ENCODE results near the gene NEB.
"Not testable (repeated sequence)": the region's sequence is repeated elsewhere in the genome, so short reads cannot be mapped to it uniquely, and the experiment has no call there.

Gene NEB

DNA sequence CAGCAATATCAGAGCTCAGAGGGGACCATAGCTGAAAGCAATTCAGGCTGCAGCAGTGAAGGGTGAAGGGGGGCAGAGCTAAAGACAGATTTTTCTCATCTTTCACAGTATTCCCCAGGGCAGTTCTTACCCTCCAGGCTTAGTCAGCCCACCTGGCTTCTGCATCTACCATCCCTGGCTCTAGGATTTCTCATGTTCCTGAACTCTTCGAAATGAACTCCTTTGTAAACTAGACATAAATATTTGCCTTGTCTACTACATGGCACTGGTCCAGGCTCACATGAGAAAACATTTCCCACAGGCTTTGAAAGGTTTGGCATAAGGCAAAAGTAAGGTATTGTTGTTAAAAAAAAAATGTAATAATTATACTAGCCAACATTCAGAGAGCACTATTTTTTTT, 23.6 kb upstream of the NEB start:
- no peak for DNase-seq (ENCODE audit: low read depth)

DNA sequence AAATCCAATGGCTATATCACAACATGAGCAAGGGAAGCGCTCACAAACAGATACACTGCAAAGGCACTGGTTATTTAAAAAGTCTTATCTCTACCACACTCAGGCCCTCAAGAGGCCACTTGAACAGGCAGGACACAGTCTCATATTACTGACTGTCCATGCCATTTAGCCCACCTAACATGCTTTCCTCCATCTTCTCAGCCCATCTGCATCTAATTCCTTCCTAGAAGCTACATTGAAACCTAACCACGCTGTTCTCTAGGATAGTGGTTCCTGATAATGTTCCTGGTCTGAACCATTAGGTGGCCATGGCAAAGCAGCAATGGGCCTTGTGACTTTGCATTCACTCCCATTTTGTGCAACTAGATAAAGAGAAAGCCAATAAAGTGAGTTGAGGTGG, 22.5 kb upstream of the NEB start:
- no peak for DNase-seq (ENCODE audit: low read depth)

DNA sequence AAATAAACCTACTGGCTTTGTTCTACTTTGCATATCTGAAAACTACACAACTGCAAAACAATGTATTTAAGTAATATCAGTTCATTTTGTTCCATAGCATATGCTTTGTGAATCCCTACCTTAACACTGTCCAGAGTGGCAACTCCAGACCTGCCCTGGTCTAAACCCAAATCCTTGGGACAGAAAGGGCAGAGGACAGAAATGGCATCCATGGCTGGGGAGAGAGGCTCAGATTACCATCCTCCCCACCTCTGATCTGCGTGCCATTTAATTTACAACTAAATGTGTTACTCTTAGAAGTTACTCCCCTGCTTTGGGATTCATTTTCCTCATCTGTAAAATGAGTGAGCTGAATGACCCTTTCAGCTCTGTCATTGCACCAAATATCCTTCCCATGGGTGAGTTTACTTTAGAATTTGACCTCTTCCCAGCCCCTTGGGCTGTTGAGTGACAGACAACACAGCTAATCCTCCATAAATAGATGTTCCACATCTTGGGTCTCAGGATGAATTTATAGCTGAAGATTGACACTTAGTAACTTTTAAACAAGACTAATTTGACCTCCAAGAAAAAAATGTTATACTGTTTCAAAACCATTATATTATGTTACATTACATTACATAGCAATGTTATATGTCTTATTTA, 20.1 kb upstream of the NEB start:
- no peak for DNase-seq (ENCODE audit: low read depth)

DNA sequence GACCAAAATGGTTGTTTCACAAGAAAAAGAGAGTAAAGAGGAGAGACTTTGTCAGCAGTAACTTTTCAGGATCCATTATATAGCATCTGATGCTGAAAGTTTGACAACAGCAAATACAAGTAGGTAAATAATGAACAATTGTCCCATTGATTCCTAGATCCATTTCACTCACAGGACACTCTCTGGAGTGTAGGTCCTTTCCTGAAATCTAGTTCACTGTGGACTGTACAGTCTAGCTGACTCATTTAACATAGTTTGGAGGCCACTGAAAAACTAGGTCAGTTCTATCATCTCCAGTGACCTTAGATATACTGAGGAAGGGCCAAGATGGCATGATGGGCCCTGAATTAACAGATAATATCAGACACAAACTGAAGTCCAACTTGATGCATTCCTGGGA, 19.3 kb upstream of the NEB start:
- DNase-seq (ENCODE audit: low read depth) = no peak

DNA sequence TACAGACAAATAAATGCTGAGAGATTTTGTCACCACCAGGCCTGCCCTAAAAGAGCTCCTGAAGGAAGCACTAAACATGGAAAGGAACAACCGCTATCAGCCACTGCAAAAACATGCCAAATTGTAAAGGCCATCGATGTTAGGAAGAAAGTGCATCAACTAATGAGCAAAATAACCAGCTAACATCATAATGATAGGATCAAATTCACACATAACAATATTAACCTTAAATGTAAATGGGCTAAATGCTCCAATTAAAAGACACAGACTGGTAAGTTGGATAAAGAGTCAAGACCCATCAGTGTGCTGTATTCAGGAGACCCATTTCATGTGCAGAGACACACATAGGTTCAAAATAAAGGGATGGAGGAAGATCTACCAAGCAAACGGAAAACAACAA, 11.0 kb upstream of the NEB start:
- DNase-seq (ENCODE audit: low read depth) = not testable (repeated sequence)

DNA sequence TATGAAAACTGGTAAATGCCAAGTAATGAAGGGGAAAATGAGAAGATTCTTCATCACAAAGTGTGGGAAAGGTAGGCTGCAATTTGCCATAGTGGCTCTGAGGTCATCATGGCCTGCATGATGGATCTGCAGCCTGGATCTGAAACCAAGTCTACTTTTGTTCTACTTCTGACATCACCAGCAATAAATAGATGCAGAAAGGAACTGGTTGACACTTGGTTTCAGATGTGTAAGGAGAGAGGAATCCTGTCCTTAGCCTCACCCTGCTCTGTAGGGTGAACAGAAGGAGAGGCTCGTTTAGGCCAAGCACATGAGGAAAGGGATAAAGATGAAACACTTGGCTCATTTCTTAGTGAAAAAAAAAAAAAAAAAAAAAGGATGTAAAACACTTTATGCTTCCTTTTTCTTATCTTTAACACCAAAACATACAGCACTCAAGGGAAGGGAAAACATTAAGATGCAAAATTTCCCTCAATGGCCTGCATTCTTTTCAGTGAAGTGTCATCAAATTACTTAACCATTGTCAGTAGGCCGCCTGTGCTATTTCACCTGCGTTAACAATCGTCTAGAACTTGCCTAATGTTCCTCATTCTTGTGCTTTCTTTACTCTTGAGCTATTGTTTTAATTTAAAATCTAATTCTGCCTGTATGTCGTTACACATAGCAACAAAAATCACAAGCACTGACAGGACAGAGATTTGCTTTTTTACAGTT, 3.9 kb downstream of the NEB start:
- DNase-seq (ENCODE audit: low read depth) = peak; percentile 11

DNA sequence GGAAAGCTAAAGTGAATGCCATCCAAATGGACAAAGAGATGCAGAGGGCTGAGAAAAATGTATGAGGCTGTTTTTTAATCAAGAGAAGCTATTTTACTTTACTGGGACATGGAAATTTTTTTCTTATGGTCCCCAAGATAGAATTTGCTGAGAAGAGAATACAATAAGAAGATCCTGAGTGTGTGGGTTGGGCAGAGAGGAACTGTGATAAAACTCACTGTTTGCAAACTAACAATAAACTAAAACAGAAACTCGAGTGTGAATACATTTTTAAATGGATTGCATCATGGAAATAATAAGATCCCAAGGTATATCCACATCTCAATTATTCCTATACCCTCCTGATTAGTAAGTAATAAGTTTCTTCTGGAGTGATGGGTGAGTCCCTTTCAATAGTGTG, 4.4 kb downstream of the NEB start:
- DNase-seq (ENCODE audit: low read depth) = no peak

DNA sequence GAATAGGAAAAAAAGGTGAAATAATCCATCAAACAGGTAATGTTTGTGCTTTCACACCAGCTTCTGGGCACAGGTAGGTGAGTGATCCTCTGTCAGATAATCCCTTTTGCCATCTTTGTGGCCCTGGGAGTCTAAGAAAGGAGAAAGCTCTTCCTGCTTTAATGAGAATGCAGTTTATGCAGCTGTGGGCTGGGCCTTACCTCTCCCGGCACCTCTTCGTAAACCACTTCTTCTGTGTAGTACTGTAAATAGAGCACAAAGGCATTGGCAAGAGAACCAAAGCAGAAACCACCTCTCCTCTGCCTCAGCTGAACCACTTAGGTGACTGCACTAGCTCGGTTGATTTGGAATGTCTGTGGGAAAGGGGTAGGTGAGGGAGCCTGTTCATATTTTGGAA, 4.9 kb downstream of the NEB start:
- no peak for DNase-seq (ENCODE audit: low read depth)

DNA sequence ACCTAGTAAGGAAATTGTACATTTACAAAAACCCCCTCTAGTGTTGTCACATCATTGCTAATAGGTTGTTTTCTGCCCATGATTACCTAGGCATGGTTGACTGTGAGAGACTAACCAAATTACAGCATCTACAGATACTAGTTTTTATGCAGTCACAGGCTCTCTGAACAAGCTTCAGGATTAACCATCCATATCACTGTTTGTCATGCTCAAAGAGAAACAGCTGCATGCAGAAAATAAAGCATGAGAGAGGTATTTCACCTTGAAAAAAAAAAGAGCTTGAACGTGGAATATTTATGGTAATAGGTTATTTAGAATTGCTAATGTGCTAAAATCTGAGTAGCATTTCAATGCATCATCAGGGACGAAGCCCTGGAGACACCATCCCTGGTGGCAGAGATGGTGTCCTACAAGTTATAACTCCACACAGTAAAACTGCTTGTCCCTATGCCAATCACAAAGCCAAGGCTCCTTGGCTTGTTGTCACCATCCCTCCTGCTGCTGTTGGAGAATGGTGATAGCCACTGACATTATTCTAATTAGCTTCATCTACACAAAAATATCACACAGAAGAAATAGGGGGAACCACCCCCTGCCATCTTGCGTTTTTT, 5.4 kb downstream of the NEB start:
- no peak for DNase-seq (ENCODE audit: low read depth)

DNA sequence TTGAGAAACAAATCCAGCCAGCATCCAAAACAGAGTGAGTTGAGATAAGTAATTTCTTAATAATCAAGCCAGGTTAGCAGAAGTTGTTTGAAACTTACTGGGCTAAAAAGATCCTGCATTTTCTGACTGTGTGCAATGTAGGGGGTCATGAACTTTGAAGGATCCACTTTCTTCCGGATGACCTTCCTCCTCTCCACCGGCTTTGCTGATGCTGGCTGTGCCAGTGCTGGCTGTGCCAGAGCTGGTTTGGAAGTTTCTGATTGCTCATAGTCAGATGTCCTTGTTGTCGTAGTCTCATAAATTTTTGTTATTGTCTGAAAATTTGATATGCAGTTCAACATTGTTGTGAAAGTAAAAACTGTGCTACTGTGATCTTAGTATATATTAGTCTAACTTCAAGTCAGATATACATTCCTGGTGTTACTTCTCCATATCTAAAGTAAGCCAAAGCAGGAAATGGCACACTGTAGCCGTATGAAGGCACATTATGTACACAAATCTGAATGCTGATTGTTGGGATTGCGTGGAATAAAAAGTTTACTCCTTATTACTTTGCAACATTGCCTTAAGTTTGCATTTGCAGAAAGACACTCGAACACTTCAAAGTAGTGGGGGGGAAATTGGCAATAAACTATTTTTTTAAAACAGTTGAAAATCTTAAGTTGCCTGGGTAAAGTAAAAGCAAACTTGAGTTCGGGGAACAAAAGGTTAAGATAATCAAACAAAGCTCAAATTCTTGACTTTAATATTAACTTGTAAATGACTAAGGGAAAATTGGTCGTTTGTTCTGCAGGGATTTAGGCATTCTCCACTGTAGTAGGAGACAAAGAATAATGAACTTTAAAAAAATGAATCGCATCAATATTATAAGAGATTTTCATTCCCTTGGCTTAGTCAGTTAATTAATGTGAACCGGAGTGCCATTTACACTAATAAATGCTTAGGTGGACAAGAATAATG, 6.4 kb downstream of the NEB start:
- DNase-seq (ENCODE audit: low read depth) = no peak

DNA sequence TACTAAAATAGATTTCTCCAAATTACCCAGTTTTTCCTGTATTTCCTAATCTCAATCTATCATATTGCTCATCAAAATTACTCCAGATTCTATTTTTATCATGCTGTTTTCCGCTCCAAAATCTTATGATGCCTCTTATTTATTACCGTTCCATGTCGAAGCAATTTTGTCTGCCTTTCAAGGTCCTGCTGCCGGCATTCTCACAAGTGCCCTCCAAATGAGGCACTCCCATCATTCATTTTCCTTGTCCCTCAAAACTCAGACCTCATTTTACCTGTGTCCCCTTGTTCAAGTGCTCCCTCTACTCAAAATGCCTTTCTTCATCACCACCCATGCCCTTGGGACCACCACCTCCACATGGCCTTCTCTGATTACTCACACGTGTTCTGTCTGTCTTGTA, 13.1 kb downstream of the NEB start:
- DNase-seq (ENCODE audit: low read depth) = no peak

DNA sequence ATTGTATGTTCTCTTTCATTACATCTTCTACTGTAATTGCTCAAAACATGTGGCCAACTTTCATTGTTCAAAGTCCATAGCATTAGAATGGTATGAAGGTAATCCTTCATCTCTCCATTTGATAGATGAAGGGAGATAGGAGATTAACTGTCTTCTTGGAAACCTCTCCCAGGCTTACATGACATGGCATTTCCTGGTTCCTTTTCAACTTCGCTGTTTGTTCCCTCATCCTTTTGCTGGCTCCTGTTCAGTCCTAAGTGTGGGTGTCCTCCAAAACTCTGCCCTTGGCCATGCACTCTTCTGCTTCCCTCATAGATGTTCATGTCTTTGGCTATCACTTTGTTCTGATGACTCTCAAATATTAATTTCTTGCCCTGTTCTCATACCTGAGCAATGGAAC, 13.8 kb downstream of the NEB start:
- no peak for DNase-seq (ENCODE audit: low read depth)

DNA sequence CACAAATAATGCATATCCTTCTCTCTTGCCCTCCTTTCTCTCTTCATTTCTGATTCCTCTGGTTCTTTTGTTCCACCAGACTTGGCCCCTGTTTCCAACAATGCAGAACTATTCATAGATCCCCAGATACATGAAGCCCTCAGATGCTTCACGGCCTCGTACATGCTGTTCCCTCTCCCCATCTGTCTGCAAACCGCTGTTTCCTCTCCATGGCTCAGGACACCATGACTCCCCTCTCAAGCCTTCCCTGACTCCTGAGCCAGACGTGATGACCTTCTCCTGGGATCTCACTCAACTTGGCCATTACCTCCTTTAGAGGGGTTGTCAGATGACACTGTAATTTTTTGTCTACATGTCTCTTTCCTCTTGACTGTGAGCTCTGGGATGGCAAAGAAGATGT, 15.5 kb downstream of the NEB start:
- DNase-seq (ENCODE audit: low read depth) = no peak

DNA sequence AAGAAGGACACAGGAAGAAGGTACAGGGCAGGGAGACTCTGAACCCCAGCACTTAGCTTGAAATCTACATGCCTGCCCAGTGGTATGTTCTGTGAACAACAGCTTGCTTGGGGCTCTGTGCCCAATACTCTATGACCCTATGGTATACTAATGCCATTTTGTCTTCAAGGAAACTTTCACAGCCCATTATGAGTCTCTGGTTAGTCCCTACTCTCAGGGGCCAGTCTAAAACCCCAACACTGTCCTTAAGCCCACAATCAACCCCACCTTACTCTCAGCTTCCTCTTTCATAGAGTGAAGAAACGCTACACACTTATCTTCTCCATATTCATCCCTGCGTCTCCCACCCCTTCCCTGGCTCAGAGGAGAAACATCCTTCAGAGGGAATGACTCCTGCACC, 16.0 kb downstream of the NEB start:
- no peak for DNase-seq (ENCODE audit: low read depth)

DNA sequence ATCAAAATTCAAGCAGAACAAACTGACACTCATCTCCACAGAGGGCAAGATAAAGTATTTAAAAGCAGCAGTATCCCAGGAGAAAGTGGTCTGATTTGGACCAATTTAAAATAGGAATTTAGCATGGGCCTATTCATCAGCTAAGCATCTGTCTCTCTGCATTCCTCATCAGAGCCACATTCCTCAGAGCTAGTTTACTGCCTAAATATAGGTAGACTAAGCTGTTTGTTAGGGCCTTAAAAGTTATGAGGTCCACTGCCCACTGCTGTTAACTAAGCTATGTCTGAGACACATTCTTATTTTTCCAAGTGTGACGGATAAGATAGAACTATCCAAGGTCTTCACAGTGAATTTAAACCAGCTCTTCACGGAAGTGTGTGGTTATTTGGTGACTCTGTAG, 17.6 kb downstream of the NEB start:
- DNase-seq (ENCODE audit: low read depth) = peak; percentile 63

DNA sequence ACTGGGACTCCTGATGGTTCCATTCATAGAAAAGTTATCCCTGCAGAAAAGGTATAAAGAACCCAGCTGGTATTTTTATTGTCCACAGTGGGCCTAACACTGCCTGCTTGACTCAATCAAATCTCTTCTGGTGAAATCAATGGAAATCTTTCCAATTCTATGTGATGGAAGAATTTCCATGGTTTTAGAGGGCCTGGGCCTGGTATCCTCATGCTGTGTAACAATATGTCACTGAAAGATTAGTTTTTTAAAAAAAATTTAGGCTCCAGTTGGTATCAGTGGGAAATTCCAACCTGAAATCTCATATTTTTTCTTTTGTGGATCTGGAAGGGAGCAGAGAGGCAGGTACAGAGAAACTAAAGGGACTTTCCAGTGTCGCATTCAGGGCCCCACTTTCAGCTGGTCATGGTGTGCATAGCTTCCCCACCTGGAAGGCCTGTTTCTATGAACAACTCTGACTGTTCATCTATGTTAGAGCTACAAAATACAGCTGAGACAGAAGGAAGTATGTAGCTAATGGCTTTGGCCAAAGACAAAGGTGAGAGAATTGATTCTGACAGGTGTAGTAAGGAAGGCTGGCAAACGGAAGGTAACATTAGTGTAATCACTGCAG, 20.9 kb downstream of the NEB start:
- no peak for DNase-seq (ENCODE audit: low read depth)

DNA sequence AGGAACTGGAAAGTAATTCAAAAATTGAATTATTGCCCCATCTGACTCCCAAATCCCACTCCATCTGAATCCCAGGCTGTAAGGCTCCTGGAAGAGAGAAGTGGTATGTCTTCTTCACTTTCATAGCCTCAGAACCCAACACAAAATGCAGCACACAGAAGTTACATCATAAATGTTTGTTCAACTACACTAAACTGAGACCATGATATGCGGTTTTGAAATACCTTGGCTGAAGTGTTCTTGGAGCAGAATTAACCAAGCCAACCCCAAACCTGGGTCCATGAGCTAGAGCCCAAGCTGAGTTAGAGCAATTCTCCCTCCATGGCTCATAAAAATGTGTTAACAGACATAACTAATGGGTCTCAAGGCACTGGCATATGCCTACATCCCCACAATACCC, 23.3 kb downstream of the NEB start:
- no peak for DNase-seq (ENCODE audit: low read depth)

DNA sequence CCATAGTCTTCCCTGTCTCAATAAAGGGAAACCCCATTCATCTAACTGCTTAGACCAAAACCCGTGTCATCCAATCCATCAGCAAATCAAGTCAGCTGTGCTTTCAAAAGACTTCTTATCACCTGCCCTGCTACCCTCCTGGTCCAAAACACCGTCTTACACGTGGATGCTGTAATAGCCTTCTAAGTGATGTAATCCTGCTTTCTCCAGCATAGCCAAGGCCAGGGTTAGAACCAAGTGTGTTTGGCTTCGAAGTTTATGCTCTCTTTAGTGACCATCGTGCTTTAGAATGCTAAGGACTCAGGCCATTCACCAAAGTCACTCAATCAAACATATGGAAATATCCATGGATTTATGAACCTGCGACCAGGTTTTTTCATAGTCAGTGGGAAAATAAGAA, 25.5 kb downstream of the NEB start:
- DNase-seq (ENCODE audit: low read depth) = no peak

DNA sequence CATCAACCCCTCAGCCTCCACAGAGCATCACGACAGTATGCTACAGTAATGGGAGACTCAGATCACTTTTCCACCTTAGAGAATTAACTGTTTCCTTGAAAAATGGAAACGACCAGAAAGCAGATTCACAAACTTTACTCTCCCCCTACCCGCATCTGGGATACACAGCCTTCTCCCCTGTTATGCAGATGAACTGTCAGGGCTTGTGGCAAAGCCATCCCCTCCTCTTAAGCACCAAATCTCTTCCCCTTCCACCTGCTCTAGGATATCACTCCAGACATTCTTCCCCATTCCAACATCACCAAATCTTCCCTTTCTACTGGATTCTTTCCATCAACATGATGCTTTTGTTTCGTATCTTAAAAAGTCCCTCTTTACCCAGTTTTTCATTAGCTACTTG, 26.4 kb downstream of the NEB start:
- DNase-seq (ENCODE audit: low read depth) = no peak

DNA sequence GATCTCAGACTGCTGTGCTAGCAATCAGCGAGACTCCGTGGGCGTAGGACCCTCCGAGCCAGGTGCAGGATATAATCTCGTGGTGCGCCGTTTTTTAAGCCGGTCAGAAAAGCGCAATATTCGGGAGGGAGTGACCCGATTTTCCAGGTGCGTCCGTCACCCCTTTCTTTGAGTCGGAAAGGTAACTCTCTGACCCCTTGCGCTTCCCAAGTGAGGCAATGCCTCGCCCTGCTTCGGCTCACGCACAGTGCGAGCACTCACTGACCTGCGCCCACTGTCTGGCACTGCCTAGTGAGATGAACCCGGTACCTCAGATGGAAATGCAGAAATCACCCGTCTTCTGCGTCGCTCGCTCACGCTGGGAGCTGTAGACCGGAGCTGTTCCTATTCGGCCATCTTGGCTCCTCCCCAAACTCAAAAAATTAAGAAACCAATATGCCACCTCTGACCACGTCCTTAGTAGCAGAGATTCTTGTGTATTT, 29.8 kb downstream of the NEB start:
- not testable (repeated sequence) for DNase-seq (ENCODE audit: low read depth)

DNA sequence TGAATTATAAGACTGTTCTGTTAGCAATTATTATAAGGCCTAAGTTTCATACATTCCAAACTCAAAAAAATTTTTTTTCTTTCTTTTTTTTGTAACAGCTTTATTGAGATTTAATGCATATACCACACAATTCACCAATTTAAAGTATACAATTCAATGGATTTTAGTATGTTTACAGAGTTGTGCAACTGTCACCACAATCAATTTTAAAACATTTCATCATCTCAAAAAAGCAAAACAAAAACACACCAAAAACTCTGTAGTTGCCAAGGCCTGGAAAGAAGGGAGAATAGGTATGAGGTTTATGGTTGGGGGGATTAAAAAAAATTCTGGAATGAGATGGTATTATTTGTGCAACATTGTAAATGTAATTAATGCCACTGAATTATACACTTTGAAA, 36.1 kb downstream of the NEB start:
- DNase-seq (ENCODE audit: low read depth) = not testable (repeated sequence)

DNA sequence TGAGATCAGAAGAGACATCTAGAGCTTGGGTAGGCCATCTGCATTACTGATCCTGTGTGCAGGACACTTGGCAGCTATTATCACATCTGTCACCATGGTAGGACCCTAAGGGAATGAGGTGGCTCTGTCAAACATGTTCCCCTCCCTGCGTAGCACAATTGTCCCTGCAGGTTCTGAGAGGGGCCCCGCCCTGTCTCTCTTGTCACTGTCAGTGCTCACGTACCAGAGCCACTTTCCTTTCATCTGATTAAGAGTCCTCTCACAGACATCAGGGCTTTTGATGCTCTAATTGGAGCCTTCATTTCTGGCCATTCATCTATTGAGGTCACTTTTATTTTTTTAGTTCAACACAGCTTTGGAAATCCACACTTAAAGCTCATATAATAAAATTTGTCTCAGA, 38.5 kb downstream of the NEB start:
- no peak for DNase-seq (ENCODE audit: low read depth)

Measured in EH (cell line).